Epidermal melanocyte (primary cell): ENCODE measurements around the gene DDX47.
A peak's percentile ranks its signal among the peaks of the same experiment; 100 is the strongest.

Experiments used
- DNase-seq: peaks from one replicate; pipeline ENCODE4 v3.0.0; 2011; ENCODE audit warnings: low spot score; ENCODE audit not compliant: insufficient read length

DDX47 gene

GRCh38 chr12:12813120-12814101, at the start of gene DDX47:
TSS of gene DDX47 (plus strand) at chr12:12813346. CDS start at chr12:12813368, 22 bp downstream.
- peak; percentile 75 for DNase-seq

DNA sequence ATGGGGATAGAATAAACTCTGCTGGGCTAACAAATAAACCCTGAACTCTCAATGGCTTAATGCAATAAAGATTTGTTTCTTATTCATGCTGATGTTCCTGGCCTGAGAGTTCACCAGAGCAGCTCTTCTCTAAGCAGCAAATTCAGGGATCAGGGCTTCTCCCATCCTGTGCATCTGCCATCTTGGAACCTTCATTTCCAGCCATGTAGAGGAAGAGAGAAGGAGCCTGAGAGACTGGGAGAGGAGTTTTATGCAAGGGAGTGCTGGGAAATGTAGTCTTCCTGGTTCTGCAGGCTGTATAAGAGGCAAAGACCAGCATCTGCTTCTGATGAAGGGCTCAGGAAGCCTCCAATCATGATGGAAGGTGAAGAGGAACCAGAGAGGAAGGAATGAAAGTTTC, 48.3 kb upstream of the DDX47 start:
- no peak for DNase-seq

DNA sequence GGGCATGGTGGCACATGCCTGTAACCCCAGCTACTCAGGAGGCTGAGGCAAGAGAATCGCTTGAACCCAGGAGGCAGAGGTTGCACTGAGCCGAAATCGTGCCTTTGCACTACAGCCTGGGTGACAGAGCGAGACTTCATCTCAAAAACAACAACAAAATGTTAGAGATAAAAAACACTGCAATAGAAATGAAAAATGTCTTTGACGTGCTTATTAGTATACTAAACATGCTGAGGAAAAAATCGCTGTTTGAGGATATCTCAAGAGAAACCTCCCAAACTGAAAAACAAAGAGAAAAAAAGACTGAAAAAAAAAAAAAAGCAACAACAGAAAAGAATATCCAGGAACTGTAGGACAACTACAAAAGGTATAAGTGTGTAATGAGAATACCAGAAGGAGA, 42.9 kb upstream of the DDX47 start:
- DNase-seq, result no peak

GRCh38 chr12:12774791-12775190, 38.4 kb upstream of the DDX47 start:
- DNase-seq, result peak; percentile 23

DNA sequence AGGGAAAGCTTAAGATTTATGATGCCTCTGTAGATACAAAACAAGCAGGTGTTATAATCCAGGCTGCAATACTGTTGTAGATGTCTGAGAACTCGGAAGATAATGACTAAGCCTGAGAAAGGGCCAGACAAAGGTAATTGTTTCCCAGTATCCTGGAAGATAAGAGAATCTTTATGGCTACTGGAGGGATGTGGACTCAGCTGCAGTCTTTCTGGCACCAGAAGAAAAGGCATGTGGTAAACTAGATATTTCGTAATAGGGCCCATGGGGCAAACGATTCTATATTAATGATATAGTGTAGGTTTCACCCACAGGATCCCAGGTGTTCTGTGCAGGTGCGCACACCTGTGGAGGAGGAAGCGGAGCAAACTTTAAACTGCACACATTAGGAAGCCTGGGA, 36.9 kb upstream of the DDX47 start:
- DNase-seq, result no peak

- DNase-seq, result no peak
Observed at GRCh38 chr12:12777092-12777491, 36.1 kb upstream of the DDX47 start.

DNA sequence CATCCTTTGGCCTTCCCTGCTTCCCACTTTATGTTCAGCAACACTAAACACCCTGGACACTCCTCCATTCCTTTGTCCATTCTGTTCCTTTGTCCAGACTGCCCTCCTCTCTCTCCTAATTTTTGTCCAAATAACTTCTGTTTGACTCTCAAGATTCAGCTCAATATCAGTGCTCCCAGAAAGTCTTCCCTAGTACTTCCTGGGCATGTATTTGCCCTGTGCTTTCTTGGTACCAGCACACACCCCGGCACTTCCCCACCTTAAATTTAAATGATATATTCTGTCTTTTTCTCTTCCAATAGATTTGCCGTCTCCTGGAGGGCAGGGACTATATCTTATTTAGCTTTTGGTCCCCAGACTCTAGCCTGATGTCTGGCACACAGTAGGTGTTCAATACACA, 34.1 kb upstream of the DDX47 start:
- no peak for DNase-seq

DNA sequence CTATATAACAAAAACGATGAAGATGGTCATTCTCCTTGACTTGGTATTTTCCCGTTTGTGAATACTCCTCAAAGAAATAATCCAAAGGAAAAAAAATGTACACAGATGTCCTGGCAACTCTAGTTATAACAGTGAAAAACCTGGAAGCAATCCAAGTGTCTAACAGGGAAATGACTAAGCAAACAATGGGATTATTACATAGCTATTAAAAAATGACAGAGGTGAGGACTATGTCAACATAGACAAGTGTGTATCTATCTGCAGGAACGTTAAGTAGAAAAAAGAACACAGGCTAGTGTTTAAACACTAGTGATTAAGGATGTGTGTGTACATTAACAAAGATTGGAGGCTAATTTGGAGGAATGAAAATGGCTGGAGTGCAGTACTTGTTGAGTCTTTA, 33.6 kb upstream of the DDX47 start:
- DNase-seq, result no peak

- DNase-seq, result no peak
Observed at GRCh38 chr12:12784116-12784515, 29.0 kb upstream of the DDX47 start.

- DNase-seq, result no peak
Observed at GRCh38 chr12:12784911-12785814, 28.0 kb upstream of the DDX47 start, which contains the start of gene APOLD1. TSS of gene APOLD1 (plus strand) at chr12:12785659. CDS start at chr12:12785692, 33 bp downstream.

- DNase-seq, result no peak
Observed at GRCh38 chr12:12786351-12786705, 26.8 kb upstream of the DDX47 start.

- DNase-seq, result peak; percentile 67
Observed at GRCh38 chr12:12786706-12787601, 26.2 kb upstream of the DDX47 start.

DNA sequence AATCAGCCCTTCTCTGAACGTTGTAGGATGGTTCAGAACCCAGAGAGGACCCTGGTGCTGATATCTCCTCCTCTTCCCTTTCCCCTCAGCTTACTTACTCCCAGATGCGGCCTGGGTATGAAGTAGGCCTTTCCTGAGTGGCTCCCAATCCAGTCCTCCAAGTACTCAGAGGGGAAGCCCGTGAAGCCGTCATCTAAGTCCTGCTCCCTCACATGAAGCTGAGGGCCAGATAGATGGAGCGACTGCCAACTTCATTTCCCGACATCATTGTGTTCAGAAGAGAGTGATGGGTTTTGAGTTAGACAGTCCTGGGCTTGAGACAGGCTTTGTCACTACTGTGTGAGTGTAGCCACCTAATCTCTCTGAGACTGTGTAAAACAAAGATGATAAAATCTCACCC, 25.0 kb upstream of the DDX47 start:
- DNase-seq, result no peak

DNA sequence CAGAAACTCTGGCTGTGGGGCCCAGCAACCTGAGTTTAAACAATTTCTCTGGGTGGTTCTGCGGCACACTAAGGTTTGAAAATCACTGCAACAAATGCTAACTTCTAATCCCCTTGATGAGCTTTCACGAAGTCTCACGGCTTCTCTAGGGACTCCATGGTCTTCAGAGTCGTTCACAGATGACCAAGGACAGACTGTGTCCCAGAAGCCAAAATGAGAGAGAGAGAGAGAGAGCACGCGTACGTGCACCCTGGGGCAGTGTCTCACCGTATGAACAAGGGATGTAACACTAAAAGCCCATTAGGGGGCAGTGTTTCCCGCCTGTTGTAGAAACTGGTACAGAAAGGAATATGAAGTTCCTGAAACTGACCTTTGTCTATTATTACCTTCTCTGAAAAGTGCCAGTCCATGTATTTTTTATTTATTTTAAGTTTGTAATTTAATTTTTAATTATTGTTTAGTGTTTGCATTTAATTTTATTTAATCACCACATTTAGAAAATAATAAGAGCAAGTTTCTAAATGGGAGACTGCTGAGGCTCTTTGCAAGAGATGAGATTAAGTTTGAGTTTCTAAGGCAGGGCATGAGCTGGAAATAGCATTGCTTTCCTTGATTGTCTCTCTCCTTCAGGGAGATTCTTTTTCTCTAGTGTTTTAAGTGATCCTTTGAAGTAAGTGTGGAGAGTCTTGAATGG, 24.3 kb upstream of the DDX47 start:
- no peak for DNase-seq

GRCh38 chr12:12790956-12791355, 22.2 kb upstream of the DDX47 start:
- DNase-seq, result no peak

DNA sequence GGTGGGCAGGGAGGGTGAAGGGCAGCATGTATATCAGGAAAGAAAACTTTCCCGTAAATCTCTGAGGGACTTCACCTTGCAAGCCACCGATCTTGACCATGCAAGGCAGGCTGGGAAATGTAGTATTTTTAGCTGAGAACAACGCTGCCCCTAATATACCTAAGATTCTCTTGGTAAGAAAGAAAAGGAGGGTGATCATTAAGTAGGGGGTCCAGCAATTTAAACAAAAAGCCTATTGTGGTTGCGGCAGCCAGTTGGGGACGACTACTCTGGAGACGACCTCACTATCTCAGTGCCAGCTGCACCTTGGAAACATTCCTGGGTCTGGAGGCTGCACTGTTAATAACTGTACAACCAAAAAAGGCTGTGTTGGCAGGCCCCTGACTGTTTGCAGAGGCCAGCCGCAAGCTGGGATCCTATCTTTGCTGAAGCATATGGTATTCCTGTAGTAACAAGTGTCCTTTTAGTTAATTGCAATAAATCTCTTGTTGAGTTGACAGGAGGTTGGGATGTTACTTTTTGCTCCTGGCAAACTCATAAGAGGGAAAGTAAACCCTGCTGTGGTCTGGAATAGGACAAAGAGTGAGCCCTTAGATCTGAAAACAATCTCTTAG, 21.3 kb upstream of the DDX47 start:
- DNase-seq, result no peak

- no peak for DNase-seq
Observed at GRCh38 chr12:12792421-12792820, 20.7 kb upstream of the DDX47 start.

GRCh38 chr12:12794686-12795085, 18.5 kb upstream of the DDX47 start:
- DNase-seq, result no peak

DNA sequence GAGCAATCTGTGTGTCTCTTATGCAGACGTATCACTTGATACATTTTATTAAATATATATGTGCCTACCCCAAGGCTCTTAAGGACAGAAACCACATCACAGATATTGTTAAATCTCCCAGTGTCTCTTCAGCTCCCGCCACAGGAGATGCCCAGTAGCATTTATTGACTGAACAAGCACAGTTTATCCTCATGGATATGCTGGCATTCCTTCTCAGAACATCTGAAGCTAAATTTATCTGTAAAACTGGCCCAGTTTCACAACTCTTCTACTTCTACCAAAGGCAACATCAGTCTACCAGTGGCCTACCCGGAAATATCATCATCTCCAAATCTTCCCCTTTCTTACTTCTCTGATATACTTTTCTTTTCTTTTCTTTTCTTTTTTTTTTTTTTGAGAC, 17.0 kb upstream of the DDX47 start:
- no peak for DNase-seq
